Effector memory CD8-positive, alpha-beta T cell (primary cell): ENCODE data around the gene NTNG2.
"Not testable (repeated sequence)": the region's sequence is repeated elsewhere in the genome, so short reads cannot be mapped to it uniquely, and the experiment has no call there.

Experiments
- ATAC-seq: fragments of 150-1000 bp; cut with Tn5 transposase; replicated peaks from 2 replicates; pipeline ENCODE4 v1.10.0; 2021; ENCODE audit warnings: mild to moderate bottlenecking, moderate library complexity
- DNase-seq, 3 experiments: peaks; one replicate each; pipeline ENCODE4 v3.0.0; 2021
- H3K27ac Mint-ChIP-seq, 2 donors: one replicate each; pipeline ENCODE4 v1.8.0; 2022; ENCODE audit warnings: mild to moderate bottlenecking in 2 of 2, mixed read lengths in 2 of 2, moderate library complexity in 2 of 2
- H3K27me3 Mint-ChIP-seq, 2 donors: one replicate each; pipeline ENCODE4 v1.8.0; 2022; ENCODE audit warnings: mixed read lengths in 2 of 2
- H3K36me3 Mint-ChIP-seq: one replicate; pipeline ENCODE4 v1.8.0; 2022; ENCODE audit warnings: mild to moderate bottlenecking, moderate library complexity, mixed read lengths; ENCODE audit not compliant: insufficient read depth
- H3K4me1 Mint-ChIP-seq, 2 donors: one replicate each; pipeline ENCODE4 v1.8.0; 2022; ENCODE audit warnings: low read depth in 2 of 2, mixed read lengths in 2 of 2
- H3K4me3 Mint-ChIP-seq, 2 donors: one replicate each; pipeline ENCODE4 v1.8.0; 2022; ENCODE audit warnings: mild to moderate bottlenecking in 2 of 2, mixed read lengths in 2 of 2, moderate library complexity in 2 of 2
- H3K9me3 Mint-ChIP-seq, 2 donors: one replicate each; pipeline ENCODE4 v1.8.0; 2022; ENCODE audit warnings: mixed read lengths in 2 of 2

Gene NTNG2

DNA sequence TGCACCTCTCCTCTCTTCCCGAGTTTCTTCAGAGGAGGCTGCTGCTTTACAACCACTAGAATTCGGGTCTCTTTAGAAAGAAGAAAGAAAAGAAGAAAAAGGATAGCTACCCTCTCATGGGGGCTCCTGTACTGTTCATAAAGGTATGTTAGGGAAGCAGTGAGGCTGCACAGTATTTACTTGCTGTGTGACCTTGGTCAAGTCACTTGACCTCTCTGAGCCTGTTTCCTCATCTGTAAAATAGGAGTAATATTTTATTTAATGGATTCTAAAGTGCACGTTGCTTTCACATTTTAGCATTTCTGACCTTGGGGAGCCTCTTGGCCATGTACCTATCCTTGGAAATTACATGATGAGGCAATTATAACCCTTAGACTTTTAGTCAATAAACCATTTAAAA, 104.2 kb downstream of the NTNG2 start:
- Mint-ChIP-seq H3K27me3 (no peaks in the 10 kb centered on the region), H3K9me3 (no peaks in the 10 kb centered on the region), H3K36me3 (peaks cover 78% of the 10 kb centered on the region), H3K4me3 (no peak overlapping the region), H3K27ac (no peak overlapping the region), H3K4me1 (peaks cover 0 to 13% of the 10 kb centered on the region in 2 donors)
- DNase-seq (no peak), ATAC-seq (no peak)

DNA sequence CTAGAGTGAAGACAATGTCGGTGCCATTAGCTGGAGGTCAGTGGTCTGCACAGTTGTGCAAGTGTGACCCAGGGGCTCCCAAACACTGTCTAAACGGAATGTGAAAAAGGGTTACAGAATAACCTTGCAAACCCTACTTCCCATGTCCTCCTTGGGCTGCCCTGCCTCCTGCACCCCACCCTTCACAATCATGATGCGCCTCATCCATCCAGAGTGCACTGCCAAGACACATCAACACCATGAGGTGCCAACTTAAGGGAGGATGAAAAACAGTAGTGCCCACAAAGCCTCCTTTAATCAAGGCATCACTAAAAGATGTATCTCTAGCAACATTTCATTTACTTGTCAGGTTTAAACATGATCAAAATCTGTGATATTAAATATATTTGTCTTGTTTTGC, 105.8 kb downstream of the NTNG2 start:
- DNase-seq (no peak), ATAC-seq (no peak)
- peaks cover 80% of the 10 kb centered on the region for H3K36me3 Mint-ChIP-seq
- no peaks in the 10 kb centered on the region for H3K27me3 Mint-ChIP-seq
- H3K4me1 Mint-ChIP-seq = peaks cover 0 to 13% of the 10 kb centered on the region in 2 donors
- H3K27ac Mint-ChIP-seq = no peak overlapping the region
- H3K4me3 Mint-ChIP-seq = no peak overlapping the region
- H3K9me3 Mint-ChIP-seq = no peaks in the 10 kb centered on the region

DNA sequence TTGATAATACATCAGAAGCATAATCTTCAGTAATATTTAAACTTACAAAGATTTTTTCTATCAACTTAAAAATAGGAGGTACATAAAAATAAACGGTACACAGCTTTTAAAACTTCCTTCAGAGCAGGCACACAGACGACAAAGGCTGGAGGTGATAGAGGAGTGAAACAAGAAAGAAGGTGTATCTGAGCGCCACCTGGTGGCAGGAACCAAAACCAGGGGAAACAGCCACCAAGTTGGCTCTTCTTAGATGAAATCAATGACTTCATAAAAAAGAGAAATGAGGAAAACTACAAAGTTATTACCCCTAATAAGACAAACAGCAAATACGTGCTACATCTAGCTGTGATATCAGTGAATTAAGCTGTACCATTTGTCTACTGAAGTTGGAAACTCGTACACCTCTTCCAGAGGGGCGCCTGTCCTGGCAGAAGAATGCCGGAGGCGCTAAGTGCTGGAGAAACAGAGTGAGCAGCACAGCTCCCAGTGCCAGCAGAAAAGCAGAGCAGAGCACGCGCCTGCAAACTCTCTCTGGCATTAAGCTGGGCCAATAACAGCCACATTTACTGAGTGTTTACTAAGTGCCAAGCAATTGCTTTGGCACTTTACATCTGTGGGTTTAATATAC, 107.0 kb downstream of the NTNG2 start:
- Mint-ChIP-seq H3K27ac (no peak overlapping the region), H3K27me3 (no peaks in the 10 kb centered on the region), H3K4me1 (peaks cover 0 to 13% of the 10 kb centered on the region in 2 donors), H3K4me3 (no peak overlapping the region), H3K36me3 (peaks cover 78% of the 10 kb centered on the region), H3K9me3 (no peaks in the 10 kb centered on the region)
- peak; percentile 61 to 70 (median 64) for DNase-seq
- peak; percentile 73 for ATAC-seq

DNA sequence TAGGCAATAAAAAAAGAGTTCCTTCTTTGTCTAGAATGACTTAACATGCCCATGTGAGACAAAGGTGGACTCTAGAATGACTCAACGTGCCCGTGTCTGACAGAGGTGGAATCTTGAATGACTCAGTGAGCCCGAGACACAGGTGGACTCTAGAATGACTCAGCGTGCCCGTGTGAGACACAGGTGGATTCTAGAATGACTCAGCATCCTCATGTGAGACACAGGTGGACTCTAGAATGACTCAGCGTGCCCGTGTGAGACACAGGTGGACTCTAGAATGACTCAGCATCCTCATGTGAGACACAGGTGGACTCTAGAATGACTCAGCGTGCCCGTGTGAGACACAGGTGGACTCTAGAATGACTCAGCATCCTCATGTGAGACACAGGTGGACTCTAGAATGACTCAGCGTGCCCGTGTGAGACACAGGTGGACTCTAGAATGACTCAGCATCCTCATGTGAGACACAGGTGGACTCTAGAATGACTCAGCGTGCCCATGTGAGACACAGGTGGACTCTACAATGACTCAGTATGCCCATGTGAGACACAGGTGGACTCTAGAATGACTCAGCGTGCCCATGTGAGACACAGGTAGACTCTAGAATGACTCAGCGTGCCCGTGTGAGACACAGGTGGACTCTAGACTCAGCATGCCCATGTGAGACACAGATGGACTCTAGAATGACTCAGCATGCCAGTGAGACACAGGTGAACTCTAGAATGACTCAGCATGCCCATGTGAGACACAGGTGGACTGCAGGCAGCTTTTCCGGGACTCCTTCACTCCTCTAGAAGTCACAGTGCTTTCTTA, 108.1 kb downstream of the NTNG2 start:
- peaks cover 78% of the 10 kb centered on the region for H3K36me3 Mint-ChIP-seq
- H3K4me1 Mint-ChIP-seq = peaks cover 0 to 13% of the 10 kb centered on the region in 2 donors
- not testable (repeated sequence) for H3K27ac Mint-ChIP-seq, H3K4me3 Mint-ChIP-seq, ATAC-seq, DNase-seq, H3K27me3 Mint-ChIP-seq, H3K9me3 Mint-ChIP-seq

DNA sequence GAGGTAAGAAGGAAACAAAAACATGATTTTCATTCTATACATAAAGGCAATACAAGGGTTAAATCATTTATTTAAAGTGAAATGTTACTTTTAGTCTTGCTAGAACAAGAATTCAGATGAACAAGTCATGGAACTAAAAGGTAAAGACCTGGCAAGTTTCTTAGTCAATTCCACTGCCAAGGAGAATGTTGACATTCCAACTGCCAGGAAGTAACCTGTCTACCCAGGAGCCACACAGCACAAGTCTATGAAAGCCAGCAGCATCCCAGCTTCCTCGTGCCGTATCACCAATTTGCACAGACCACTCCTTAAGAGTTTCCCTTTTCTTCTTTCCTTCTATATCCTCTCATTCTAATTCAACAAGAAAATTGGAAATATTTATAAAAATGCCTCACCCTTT, 113.0 kb downstream of the NTNG2 start:
- ATAC-seq (no peak), DNase-seq (no peak)
- Mint-ChIP-seq H3K9me3 (no peaks in the 10 kb centered on the region), H3K27me3 (no peaks in the 10 kb centered on the region), H3K4me1 (no peaks in the 10 kb centered on the region), H3K36me3 (peaks cover 89% of the 10 kb centered on the region), H3K27ac (peak overlapping the region in 1 of 2 donors; percentile 59), H3K4me3 (no peak overlapping the region)

DNA sequence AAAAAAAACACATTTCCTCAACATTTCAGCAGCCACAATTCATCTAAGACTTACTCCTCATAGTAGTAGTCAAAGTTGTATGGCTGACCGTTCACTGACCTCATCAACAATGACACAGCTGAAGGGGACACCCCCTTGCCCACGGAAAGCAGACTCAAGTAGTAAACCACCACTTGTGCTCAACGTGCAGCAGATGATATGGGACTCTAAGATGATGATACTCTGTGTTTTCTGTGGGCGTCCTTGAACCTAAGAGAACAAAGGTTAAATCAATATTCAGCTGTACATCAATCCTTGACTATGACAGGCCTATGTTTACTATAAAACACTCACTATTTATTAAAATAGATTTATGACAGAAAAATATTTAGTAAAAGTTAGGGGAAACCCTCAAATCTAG, 121.3 kb downstream of the NTNG2 start:
- ATAC-seq = no peak

DNA sequence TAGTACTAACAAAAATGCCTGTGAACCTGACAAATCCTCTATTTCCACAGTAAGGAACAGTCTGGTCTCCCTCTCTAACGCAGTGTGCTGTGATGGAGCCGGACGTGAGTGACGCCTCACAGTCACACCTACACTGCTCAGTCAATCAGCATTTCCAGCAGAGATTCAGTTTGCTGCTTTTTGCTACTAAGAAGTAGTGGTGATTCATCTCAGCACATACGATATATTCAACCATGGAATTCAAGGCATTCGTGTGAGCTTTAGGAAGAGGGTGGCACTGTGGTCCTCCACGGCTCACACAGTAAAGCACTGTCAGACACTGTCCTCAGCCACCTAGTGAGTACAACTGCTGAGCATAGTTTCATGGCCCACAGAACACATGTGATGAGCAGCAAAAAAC, 122.0 kb downstream of the NTNG2 start:
- Mint-ChIP-seq H3K27ac (no peak overlapping the region), H3K27me3 (no peaks in the 10 kb centered on the region), H3K36me3 (peaks cover 97% of the 10 kb centered on the region), H3K9me3 (no peaks in the 10 kb centered on the region), H3K4me1 (no peaks in the 10 kb centered on the region), H3K4me3 (no peak overlapping the region)
- no peak for DNase-seq
- ATAC-seq = no peak

More for the DNA sequence above, 121.3 kb downstream of the NTNG2 start:
- no peak for DNase-seq
- no peaks in the 10 kb centered on the region for H3K4me1 Mint-ChIP-seq
- peaks cover 99% of the 10 kb centered on the region for H3K36me3 Mint-ChIP-seq
- no peaks in the 10 kb centered on the region for H3K9me3 Mint-ChIP-seq
- no peaks in the 10 kb centered on the region for H3K27me3 Mint-ChIP-seq
- H3K4me3 Mint-ChIP-seq = no peak overlapping the region
- peak overlapping the region in 1 of 2 donors; percentile 36 for H3K27ac Mint-ChIP-seq

DNA sequence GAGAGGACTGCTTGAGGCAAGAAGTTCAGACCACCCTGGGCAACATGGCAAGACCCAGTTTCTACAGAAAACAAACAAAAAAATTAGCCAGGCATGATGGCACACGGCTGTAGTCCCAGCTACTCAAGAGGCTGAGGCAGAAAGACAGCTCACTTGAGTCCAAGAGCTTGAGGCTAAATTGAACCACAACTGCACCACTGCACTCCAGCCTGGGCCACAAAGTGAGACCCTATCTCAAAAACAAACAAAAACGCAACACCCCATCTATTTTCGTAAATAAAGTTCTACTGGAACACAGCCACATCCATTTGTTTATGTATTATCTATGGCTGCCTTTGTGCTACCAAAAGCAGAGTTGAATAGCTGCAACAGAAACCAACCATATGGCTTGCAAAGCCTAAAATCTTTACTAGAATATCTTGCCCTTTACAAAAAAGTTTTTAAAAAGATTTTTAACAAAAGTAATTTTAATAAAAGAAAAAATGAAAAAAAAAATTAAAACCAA, 125.5 kb downstream of the NTNG2 start:
- DNase-seq = no peak
- Mint-ChIP-seq H3K4me3 (no peak overlapping the region), H3K27ac (no peak overlapping the region), H3K27me3 (no peaks in the 10 kb centered on the region), H3K9me3 (no peaks in the 10 kb centered on the region), H3K36me3 (peaks cover 75% of the 10 kb centered on the region), H3K4me1 (peaks cover 0 to 6% of the 10 kb centered on the region in 2 donors)
- no peak for ATAC-seq

DNA sequence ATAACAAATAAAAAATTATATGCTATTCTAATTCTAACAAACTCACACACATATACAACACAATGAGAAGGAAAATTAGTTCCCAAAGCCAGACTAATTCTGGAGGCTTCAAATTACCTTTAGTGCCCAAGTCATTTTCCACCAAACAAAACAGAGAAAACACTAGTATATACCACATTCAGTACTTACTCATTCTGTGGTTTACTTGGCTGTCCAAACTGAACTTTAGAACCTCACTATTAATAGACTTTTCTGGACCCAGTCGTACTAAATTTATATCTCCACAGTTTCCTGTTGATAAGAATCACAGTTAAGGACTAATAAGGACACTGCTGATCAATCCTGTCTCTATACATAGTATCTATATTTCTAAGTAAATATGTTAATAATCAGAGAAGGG, 126.5 kb downstream of the NTNG2 start:
- ATAC-seq = no peak
- H3K36me3 Mint-ChIP-seq = peaks cover 74% of the 10 kb centered on the region
- no peaks in the 10 kb centered on the region for H3K9me3 Mint-ChIP-seq
- peak overlapping the region in 1 of 2 donors; percentile 38 for H3K27ac Mint-ChIP-seq
- H3K4me1 Mint-ChIP-seq = peaks cover 0 to 6% of the 10 kb centered on the region in 2 donors
- DNase-seq = no peak
- H3K27me3 Mint-ChIP-seq = no peaks in the 10 kb centered on the region
- no peak overlapping the region for H3K4me3 Mint-ChIP-seq

DNA sequence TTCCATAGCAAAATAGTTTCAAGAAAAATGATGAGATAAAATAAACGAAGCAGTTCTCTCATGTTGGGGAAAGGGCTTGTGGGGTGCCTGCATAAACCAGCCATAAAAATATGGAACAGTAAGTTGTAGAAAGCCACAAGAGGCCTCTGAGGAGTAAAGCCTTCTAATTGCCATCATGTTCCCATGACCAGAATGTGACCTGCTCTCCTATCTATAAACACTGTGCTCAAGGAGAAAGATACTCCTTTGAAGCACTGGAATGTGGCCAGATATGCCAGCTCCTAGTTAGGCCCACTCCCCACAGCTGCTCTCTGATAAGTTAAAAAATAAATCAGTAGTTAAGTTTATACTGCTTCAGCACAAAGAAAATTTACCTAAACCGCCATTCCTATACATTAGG, 127.1 kb downstream of the NTNG2 start:
- ATAC-seq = no peak
- H3K9me3 Mint-ChIP-seq = no peaks in the 10 kb centered on the region
- no peaks in the 10 kb centered on the region for H3K27me3 Mint-ChIP-seq
- H3K36me3 Mint-ChIP-seq = peaks cover 71% of the 10 kb centered on the region
- H3K4me1 Mint-ChIP-seq = peaks cover 0 to 6% of the 10 kb centered on the region in 2 donors
- no peak overlapping the region for H3K4me3 Mint-ChIP-seq
- peak overlapping the region in 1 of 2 donors; percentile 38 for H3K27ac Mint-ChIP-seq
- no peak for DNase-seq

DNA sequence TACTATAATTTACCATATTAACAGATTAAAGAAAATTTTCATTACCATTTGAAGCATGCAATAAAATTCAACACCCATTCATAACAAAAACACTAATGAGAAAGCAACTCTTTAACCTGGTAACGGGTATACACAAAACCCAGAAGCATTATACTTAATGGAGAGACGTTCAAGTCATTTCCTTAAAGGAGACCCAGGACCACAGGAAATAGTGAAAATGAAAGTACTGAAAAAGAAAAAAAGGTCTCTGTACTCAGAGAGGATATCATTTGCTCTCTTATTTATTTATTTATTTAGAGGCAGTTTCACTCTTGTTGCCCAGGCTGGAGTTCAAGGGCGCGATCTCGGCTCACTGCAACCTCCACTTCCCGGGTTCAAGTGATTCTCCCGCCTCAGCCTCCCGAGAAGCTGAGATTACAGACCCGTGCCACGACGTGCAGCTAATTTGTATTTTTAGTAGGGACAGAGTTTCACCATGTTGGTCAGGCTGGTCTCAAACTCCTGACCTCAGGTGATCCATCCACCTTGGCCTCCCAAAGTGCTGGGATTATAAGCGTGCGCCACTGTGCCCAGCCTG, 131.4 kb downstream of the NTNG2 start:
- H3K36me3 Mint-ChIP-seq = peaks cover 72% of the 10 kb centered on the region

More for the DNA sequence above, 131.4 kb downstream of the NTNG2 start:
- Mint-ChIP-seq H3K9me3 (no peaks in the 10 kb centered on the region), H3K27ac (peak overlapping the region; percentile 75 to 80), H3K4me1 (peaks cover 4 to 14% of the 10 kb centered on the region in 2 donors), H3K27me3 (no peaks in the 10 kb centered on the region), H3K4me3 (peak overlapping the region; percentile 50 to 58)
- ATAC-seq (peak; percentile 64), DNase-seq (no peak)
